Astrocyte of the spinal cord (primary cell): Measurements from ENCODE around the gene BTG1.

Experiments
- DNase-seq: peaks from one replicate; pipeline ENCODE4 v3.0.0; 2011; ENCODE audit warnings: low read depth, low spot score
- H3K4me3 ChIP-seq: 2 replicates; pipeline ENCODE4 v1.5.1; 2011; ENCODE audit warnings: low read depth, mild to moderate bottlenecking, low read length, moderate library complexity
- CTCF ChIP-seq: IDR thresholded peaks from 2 replicates; pipeline ENCODE4 v1.5.1; 2012; ENCODE audit warnings: low read depth, mild to moderate bottlenecking, low read length, inconsistent platforms
- in situ Hi-C: cut with HindIII; loops from 2 replicates; pipeline ENCODE4 v1.10.0; 2017; ENCODE audit warnings: low sequenced_read_pairs

BTG1 gene

GRCh38 chr12:92132288-92132687 is 13.4 kb downstream of the BTG1 start:
- in situ Hi-C loops = no loop called here
- H3K4me3 ChIP-seq = no peak overlapping the region
- TF ChIP-seq CTCF = no peak
- no peak for DNase-seq

DNA sequence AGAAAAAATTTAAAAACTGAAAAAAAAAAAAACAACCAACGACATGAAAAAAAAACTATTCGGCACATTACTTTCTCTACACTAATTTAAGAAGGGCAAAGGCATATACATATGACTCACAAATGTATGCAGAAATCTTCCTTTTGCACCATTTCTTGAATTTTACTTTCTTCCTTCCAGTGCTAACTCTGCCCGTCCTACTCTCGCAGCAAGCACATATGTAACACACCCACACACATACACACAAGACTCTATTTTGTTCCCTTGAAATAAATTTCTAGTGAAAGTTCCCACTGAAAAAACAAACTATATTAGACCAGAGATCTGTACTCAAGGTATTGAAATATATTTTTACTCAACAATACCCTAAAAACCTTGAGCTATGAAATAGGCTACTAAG is 14.6 kb downstream of the BTG1 start:
- no peak overlapping the region for H3K4me3 ChIP-seq
- in situ Hi-C loops = no loop called here
- TF ChIP-seq CTCF = no peak
- DNase-seq = no peak

DNA sequence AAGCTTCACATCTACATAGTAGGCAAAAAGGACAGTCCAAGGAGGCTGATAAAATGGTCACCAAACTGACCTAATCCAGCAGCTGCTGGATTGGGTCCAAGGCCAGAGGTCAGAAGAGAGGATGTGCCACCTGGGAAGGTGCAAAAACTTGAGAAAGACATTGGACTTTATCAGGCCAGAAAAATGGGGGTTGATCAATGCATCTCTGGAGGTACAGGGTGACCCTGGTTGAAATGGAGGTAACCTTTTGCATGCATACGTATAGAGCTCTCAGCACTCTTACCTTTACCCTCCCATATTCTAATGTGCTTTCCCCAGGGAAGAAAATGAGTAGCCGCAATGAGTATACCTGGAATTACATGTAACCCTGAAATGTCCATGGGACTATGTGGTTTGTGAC is 16.0 kb downstream of the BTG1 start:
- TF ChIP-seq CTCF = no peak
- in situ Hi-C loops = no loop called here
- H3K4me3 ChIP-seq = no peak overlapping the region
- no peak for DNase-seq

DNA sequence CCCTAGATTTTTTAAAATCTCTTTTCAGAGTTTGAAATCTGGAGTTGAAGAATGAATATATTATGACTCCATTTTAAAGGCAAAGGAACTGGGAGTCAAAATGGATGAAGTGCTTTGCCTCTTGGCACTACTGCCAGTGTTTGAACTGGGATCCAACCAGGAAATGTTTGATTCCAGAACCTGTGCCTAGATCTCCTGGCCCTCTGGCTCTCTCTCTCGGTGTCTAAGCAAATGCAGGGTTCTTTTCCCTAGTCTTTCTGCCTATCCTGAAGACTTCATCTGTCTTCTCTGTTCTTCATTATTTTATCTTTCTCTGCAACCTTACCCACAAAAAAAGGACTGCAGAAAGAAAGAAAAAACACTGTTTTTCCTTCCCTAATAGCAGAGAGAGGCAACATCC is 17.0 kb downstream of the BTG1 start:
- in situ Hi-C loops = no loop called here
- no peak overlapping the region for H3K4me3 ChIP-seq
- no peak for TF ChIP-seq CTCF
- no peak for DNase-seq

GRCh38 chr12:92124689-92125029 is 21.0 kb downstream of the BTG1 start:
- no peak for DNase-seq
- H3K4me3 ChIP-seq = no peak overlapping the region
- in situ Hi-C loops = no loop called here

DNA sequence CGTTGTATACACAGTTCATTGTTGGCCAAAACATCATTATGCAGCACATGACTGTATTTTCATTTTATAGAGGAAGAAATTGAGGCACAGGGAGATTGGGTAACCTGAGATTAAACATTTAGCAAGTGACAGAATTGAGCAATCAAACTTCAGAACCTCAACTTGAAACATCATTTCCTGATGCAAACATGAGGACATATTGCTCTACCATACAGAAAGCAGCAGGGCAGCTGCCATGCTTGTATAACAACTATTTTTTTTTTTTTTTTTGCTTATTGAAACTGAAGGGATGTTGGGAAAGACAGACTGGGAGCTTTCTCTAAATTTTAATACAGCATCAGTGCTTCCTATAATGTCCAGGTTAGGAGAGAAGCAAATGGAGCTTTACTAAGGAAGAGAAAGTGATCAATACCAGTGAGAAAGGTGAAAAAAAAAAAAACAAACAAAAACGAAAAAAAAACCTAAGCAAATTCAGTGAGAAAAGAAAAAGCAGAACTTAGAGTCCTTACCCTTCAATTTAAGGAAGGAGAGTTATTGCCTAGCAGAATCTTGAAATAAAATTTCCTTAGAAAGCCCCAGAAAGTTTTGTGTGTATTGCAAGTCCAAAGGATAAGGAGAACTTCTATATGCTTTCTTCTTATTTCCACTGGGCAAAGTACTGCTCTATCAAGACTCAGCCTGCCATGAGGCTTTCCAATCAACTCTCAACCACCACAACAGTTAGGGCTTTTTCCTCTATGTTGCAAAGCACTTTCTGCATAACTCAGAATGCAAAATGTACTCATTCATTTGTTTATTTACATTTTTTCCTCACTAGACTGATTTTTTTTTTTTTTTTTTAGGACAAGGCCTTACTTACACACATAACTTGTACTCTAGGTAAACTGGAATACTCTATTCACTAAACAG is 21.6 kb downstream of the BTG1 start:
- TF ChIP-seq CTCF = no peak
- no peak overlapping the region for H3K4me3 ChIP-seq
- in situ Hi-C loops = no loop called here
- no peak for DNase-seq

More at GRCh38 chr12:92124689-92125029, 21.0 kb downstream of the BTG1 start:
- TF ChIP-seq CTCF = no peak
